PC-3 (cell line): ENCODE results near the gene NRM.

Experiments
- EZH2 ChIP-seq: fragments of 300-600 bp; sonication (generic); IDR thresholded peaks from one replicate; pipeline ENCODE4 v1.6.1; 2017; ENCODE audit warnings: antibody characterized with exemption, mild to moderate bottlenecking, low read length; ENCODE audit not compliant: unreplicated experiment
- TF ChIP-seq, protein P1 (sequence below): fragments of 300-600 bp; sonication (generic); conservative IDR thresholded peaks from 2 replicates; pipeline ENCODE4 v1.5.1; 2017; ENCODE audit warnings: antibody characterized with exemption, low read depth, mild to moderate bottlenecking, low read length

DNA sequence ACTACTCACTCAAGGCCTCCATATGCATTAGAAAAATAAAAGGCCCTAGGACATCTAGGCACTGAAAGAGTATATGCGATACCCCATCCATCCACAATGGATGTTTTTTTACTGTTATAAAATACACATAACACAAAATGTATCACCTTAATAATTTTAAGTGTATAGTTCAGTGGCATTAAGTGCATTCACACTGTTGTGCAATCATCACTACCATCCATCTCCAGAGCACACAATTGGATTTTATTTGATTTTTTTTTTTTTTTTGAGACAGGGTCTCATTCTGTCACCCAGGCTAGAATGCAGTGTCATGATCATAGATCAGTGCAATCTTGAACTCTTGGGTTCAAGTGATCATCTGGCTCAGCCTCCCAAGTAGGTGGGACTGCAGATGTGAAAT is 23.5 kb upstream of the NRM start:
- TF ChIP-seq, protein P1, sequence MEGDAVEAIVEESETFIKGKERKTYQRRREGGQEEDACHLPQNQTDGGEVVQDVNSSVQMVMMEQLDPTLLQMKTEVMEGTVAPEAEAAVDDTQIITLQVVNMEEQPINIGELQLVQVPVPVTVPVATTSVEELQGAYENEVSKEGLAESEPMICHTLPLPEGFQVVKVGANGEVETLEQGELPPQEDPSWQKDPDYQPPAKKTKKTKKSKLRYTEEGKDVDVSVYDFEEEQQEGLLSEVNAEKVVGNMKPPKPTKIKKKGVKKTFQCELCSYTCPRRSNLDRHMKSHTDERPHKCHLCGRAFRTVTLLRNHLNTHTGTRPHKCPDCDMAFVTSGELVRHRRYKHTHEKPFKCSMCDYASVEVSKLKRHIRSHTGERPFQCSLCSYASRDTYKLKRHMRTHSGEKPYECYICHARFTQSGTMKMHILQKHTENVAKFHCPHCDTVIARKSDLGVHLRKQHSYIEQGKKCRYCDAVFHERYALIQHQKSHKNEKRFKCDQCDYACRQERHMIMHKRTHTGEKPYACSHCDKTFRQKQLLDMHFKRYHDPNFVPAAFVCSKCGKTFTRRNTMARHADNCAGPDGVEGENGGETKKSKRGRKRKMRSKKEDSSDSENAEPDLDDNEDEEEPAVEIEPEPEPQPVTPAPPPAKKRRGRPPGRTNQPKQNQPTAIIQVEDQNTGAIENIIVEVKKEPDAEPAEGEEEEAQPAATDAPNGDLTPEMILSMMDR, result no peak
- TF ChIP-seq EZH2, result no peak
